GM23338 (cell line): ENCODE results near the gene ZFP36L1. TPM values are rescaled to one million over a fixed set of nuclear protein-coding genes. Genes with fewer than 3 reads are reported as not detected.

Experiments used
- ATAC-seq: fragments of 200-7000 bp; cut with Tn5 transposase; 3 replicates; pipeline ENCODE4 v1.9.1; 2020
- DNase-seq: peaks from one replicate; pipeline ENCODE4 v3.0.0-alpha.2; 2015; ENCODE audit warnings: low spot score
- H2AFZ ChIP-seq: fragments of 200-600 bp; sonication (generic); 2 replicates; pipeline ENCODE4 v1.8.0; 2016; ENCODE audit warnings: antibody characterized with exemption, mild to moderate bottlenecking, moderate library complexity
- H3F3A ChIP-seq: fragments of 200-600 bp; sonication (generic); replicated peaks from 2 replicates; pipeline ENCODE4 v1.8.0; 2017; ENCODE audit warnings: antibody characterized with exemption, mixed run types, low read depth
- H3K27ac ChIP-seq: fragments of 200-600 bp; sonication (generic); 2 replicates; pipeline ENCODE4 v1.6.1; 2016; ENCODE audit warnings: low read depth
- H3K27me3 ChIP-seq: fragments of 200-600 bp; sonication (generic); 2 replicates; pipeline ENCODE4 v1.8.0; 2016; ENCODE audit warnings: mild to moderate bottlenecking, mixed run types, moderate library complexity; ENCODE audit not compliant: insufficient read depth
- H3K36me3 ChIP-seq: fragments of 200-600 bp; sonication (generic); 2 replicates; pipeline ENCODE4 v1.8.0; 2016; ENCODE audit warnings: mild to moderate bottlenecking; ENCODE audit not compliant: insufficient read depth
- H3K4me1 ChIP-seq: fragments of 200-600 bp; sonication (generic); 2 replicates; pipeline ENCODE4 v1.8.0; 2016; ENCODE audit warnings: mild to moderate bottlenecking, moderate library complexity; ENCODE audit not compliant: insufficient read depth
- H3K4me2 ChIP-seq: fragments of 200-600 bp; sonication (generic); 2 replicates; pipeline ENCODE4 v1.7.1; 2017; ENCODE audit warnings: mixed run types
- H3K4me3 ChIP-seq: fragments of 200-600 bp; sonication (generic); 2 replicates; pipeline ENCODE4 v1.6.1; 2016; ENCODE audit warnings: mixed run types
- H3K79me2 ChIP-seq: fragments of 200-600 bp; sonication (generic); replicated peaks from 2 replicates; pipeline ENCODE4 v1.8.0; 2017; ENCODE audit warnings: mild to moderate bottlenecking; ENCODE audit not compliant: insufficient read depth
- H3K9me2 ChIP-seq: fragments of 200-600 bp; sonication (generic); 2 replicates; pipeline ENCODE4 v1.8.0; 2017; ENCODE audit not compliant: insufficient read depth
- H4K20me1 ChIP-seq: fragments of 200-600 bp; sonication (generic); replicated peaks from 2 replicates; pipeline ENCODE4 v1.8.0; 2017; ENCODE audit warnings: mild to moderate bottlenecking; ENCODE audit not compliant: insufficient read depth
- H3K27ac Mint-ChIP-seq: 2 replicates; pipeline ENCODE4 v1.8.0; 2020; ENCODE audit warnings: inconsistent platforms, mild to moderate bottlenecking, moderate library complexity, mixed read lengths
- H3K27me3 Mint-ChIP-seq: 3 replicates; pipeline ENCODE4 v1.8.0; 2022; ENCODE audit warnings: low read depth, mild to moderate bottlenecking, moderate library complexity, mixed read lengths, inconsistent platforms; ENCODE audit not compliant: insufficient read depth, poor library complexity
- H3K36me3 Mint-ChIP-seq: 3 replicates; pipeline ENCODE4 v1.8.0; 2021; ENCODE audit warnings: low read depth, mild to moderate bottlenecking, inconsistent platforms, moderate library complexity, mixed read lengths
- H3K4me1 Mint-ChIP-seq: 3 replicates; pipeline ENCODE4 v1.8.0; 2020; ENCODE audit warnings: mild to moderate bottlenecking, inconsistent platforms, mixed read lengths
- H3K4me3 Mint-ChIP-seq: 3 replicates; pipeline ENCODE4 v1.8.0; 2021; ENCODE audit warnings: moderate library complexity, mild to moderate bottlenecking, inconsistent platforms, mixed read lengths
- H3K9me3 Mint-ChIP-seq: 3 replicates; pipeline ENCODE4 v1.8.0; 2020; ENCODE audit warnings: moderate library complexity, mild to moderate bottlenecking, inconsistent platforms, mixed read lengths
- ETS1 ChIP-seq: IDR thresholded peaks from 2 replicates; pipeline ENCODE4 v1.6.1; 2016; ENCODE audit warnings: antibody characterized with exemption
- EZH2 ChIP-seq: fragments of 200-600 bp; sonication (generic); IDR thresholded peaks from one replicate; pipeline ENCODE4 v1.8.0; 2017; ENCODE audit warnings: antibody characterized with exemption, mild to moderate bottlenecking, low read depth; ENCODE audit not compliant: unreplicated experiment
- EZH2phosphoT487 ChIP-seq: fragments of 200-600 bp; sonication (generic); IDR thresholded peaks from one replicate; pipeline ENCODE4 v1.8.1; 2018; ENCODE audit warnings: antibody characterized with exemption; ENCODE audit not compliant: unreplicated experiment
- JUNB ChIP-seq: IDR thresholded peaks from one replicate; pipeline ENCODE4 v1.6.1; 2016; ENCODE audit warnings: antibody characterized with exemption; ENCODE audit not compliant: unreplicated experiment
- NANOG ChIP-seq: IDR thresholded peaks from 2 replicates; pipeline ENCODE4 v1.6.1; 2016; ENCODE audit warnings: antibody characterized with exemption, borderline replicate concordance
- POLR2AphosphoS5 ChIP-seq: IDR thresholded peaks from 2 replicates; pipeline ENCODE4 v1.6.1; 2016; ENCODE audit warnings: antibody characterized with exemption, low read depth
- ZNF331 ChIP-seq: fragments of 250-450 bp; sonication (Bioruptor Pico); IDR thresholded peaks from 2 replicates; pipeline ENCODE4 v1.5.0; 2020; ENCODE audit warnings: low read depth, mild to moderate bottlenecking, moderate library complexity
- polyA plus RNA-seq: library from polyadenylated mRNA; unstranded; fragments of >200 nt; fragmentation: Nextera tagmentation; extraction: Ambion mirVana; gene quantifications from 2 replicates; pipeline ENCODE4 v1.2.1, GENCODE V29; 2016
- total RNA-seq: library from RNA; depleted of rRNA; stranded (reverse); fragments of >200 nt; shearing (Covaris generic); gene quantifications from 2 replicates; pipeline ENCODE4 v1.2.3, GENCODE V29; 2014
- TF ChIP-seq, protein P1 (sequence below): fragments of 250-450 bp; sonication (Bioruptor Pico); IDR thresholded peaks from 2 replicates; pipeline ENCODE4 v1.5.0; 2020; ENCODE audit warnings: mild to moderate bottlenecking, moderate library complexity
- TF ChIP-seq, protein P2 (sequence below): IDR thresholded peaks from one replicate; pipeline ENCODE4 v1.6.1; 2018; ENCODE audit warnings: antibody characterized with exemption; ENCODE audit not compliant: unreplicated experiment

ZFP36L1 gene
- total and polyA plus RNA-seq, 2 experiments from 2014 or later: 148 to 382 TPM

- H2AFZ ChIP-seq: no peak overlapping the region
- Mint-ChIP-seq H3K9me3 (no peaks in the 10 kb centered on the region), H3K27ac (no peak overlapping the region), H3K36me3 (no peaks in the 10 kb centered on the region), H3K27me3 (no peaks in the 10 kb centered on the region), H3K4me1 (peaks cover 3% of the 10 kb centered on the region; the same call in 2 of the 3 replicates), H3K4me3 (no peak overlapping the region)
- no peaks in the 10 kb centered on the region for H4K20me1 ChIP-seq
- TF ChIP-seq, protein P1, sequence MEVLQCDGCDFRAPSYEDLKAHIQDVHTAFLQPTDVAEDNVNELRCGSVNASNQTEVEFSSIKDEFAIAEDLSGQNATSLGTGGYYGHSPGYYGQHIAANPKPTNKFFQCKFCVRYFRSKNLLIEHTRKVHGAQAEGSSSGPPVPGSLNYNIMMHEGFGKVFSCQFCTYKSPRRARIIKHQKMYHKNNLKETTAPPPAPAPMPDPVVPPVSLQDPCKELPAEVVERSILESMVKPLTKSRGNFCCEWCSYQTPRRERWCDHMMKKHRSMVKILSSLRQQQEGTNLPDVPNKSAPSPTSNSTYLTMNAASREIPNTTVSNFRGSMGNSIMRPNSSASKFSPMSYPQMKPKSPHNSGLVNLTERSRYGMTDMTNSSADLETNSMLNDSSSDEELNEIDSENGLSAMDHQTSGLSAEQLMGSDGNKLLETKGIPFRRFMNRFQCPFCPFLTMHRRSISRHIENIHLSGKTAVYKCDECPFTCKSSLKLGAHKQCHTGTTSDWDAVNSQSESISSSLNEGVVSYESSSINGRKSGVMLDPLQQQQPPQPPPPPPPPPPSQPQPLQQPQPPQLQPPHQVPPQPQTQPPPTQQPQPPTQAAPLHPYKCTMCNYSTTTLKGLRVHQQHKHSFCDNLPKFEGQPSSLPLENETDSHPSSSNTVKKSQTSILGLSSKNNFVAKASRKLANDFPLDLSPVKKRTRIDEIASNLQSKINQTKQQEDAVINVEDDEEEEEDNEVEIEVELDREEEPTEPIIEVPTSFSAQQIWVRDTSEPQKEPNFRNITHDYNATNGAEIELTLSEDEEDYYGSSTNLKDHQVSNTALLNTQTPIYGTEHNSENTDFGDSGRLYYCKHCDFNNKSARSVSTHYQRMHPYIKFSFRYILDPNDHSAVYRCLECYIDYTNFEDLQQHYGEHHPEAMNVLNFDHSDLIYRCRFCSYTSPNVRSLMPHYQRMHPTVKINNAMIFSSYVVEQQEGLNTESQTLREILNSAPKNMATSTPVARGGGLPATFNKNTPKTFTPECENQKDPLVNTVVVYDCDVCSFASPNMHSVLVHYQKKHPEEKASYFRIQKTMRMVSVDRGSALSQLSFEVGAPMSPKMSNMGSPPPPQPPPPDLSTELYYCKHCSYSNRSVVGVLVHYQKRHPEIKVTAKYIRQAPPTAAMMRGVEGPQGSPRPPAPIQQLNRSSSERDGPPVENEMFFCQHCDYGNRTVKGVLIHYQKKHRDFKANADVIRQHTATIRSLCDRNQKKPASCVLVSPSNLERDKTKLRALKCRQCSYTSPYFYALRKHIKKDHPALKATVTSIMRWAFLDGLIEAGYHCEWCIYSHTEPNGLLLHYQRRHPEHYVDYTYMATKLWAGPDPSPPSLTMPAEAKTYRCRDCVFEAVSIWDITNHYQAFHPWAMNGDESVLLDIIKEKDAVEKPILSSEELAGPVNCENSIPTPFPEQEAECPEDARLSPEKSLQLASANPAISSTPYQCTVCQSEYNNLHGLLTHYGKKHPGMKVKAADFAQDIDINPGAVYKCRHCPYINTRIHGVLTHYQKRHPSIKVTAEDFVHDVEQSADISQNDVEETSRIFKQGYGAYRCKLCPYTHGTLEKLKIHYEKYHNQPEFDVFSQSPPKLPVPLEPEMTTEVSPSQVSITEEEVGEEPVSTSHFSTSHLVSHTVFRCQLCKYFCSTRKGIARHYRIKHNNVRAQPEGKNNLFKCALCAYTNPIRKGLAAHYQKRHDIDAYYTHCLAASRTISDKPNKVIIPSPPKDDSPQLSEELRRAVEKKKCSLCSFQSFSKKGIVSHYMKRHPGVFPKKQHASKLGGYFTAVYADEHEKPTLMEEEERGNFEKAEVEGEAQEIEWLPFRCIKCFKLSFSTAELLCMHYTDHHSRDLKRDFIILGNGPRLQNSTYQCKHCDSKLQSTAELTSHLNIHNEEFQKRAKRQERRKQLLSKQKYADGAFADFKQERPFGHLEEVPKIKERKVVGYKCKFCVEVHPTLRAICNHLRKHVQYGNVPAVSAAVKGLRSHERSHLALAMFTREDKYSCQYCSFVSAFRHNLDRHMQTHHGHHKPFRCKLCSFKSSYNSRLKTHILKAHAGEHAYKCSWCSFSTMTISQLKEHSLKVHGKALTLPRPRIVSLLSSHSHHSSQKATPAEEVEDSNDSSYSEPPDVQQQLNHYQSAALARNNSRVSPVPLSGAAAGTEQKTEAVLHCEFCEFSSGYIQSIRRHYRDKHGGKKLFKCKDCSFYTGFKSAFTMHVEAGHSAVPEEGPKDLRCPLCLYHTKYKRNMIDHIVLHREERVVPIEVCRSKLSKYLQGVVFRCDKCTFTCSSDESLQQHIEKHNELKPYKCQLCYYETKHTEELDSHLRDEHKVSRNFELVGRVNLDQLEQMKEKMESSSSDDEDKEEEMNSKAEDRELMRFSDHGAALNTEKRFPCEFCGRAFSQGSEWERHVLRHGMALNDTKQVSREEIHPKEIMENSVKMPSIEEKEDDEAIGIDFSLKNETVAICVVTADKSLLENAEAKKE (CRISPR knock-in tag): no peak
- TF ChIP-seq JUNB: no peak
- no peak for TF ChIP-seq EZH2phosphoT487
- no peak for TF ChIP-seq EZH2
- TF ChIP-seq, protein P2, sequence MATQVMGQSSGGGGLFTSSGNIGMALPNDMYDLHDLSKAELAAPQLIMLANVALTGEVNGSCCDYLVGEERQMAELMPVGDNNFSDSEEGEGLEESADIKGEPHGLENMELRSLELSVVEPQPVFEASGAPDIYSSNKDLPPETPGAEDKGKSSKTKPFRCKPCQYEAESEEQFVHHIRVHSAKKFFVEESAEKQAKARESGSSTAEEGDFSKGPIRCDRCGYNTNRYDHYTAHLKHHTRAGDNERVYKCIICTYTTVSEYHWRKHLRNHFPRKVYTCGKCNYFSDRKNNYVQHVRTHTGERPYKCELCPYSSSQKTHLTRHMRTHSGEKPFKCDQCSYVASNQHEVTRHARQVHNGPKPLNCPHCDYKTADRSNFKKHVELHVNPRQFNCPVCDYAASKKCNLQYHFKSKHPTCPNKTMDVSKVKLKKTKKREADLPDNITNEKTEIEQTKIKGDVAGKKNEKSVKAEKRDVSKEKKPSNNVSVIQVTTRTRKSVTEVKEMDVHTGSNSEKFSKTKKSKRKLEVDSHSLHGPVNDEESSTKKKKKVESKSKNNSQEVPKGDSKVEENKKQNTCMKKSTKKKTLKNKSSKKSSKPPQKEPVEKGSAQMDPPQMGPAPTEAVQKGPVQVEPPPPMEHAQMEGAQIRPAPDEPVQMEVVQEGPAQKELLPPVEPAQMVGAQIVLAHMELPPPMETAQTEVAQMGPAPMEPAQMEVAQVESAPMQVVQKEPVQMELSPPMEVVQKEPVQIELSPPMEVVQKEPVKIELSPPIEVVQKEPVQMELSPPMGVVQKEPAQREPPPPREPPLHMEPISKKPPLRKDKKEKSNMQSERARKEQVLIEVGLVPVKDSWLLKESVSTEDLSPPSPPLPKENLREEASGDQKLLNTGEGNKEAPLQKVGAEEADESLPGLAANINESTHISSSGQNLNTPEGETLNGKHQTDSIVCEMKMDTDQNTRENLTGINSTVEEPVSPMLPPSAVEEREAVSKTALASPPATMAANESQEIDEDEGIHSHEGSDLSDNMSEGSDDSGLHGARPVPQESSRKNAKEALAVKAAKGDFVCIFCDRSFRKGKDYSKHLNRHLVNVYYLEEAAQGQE: no peak
- TF ChIP-seq NANOG: no peak
- TF ChIP-seq ZNF331 (CRISPR knock-in tag): no peak
- no peak for TF ChIP-seq POLR2AphosphoS5
- no peak for TF ChIP-seq ETS1
- H3K4me1 ChIP-seq: no peaks in the 10 kb centered on the region; the same call in 1 of the 2 replicates
- no peak overlapping the region for H3K4me2 ChIP-seq
- DNase-seq: no peak
- H3K27ac ChIP-seq: no peak overlapping the region
- H3F3A ChIP-seq: no peaks in the 10 kb centered on the region
- H3K9me2 ChIP-seq: no peaks in the 10 kb centered on the region
- H3K36me3 ChIP-seq: no peaks in the 10 kb centered on the region
- no peak overlapping the region for H3K4me3 ChIP-seq
- H3K79me2 ChIP-seq: no peaks in the 10 kb centered on the region
- no peak for ATAC-seq
- H3K27me3 ChIP-seq: no peaks in the 10 kb centered on the region
These were observed 44.2 kb downstream of the ZFP36L1 start for GRCh38 chr14:68748691-68749090.
